Mucosa of stomach (tissue), 1 donor: Measurements from ENCODE around the gene ARRDC2.
"Not testable (repeated sequence)": the region's sequence is repeated elsewhere in the genome, so short reads cannot be mapped to it uniquely, and the experiment has no call there.

Experiments used
- H3K27me3 ChIP-seq: one replicate; pipeline ENCODE4 v1.7.0; 2013; ENCODE audit warnings: mild to moderate bottlenecking, low read length; ENCODE audit not compliant: control insufficient read depth, insufficient read depth
- H3K36me3 ChIP-seq: one replicate; pipeline ENCODE4 v1.7.0; 2013; ENCODE audit warnings: low read length; ENCODE audit not compliant: control insufficient read depth, insufficient read depth
- H3K4me1 ChIP-seq: one replicate; pipeline ENCODE4 v1.7.0; 2013; ENCODE audit warnings: mild to moderate bottlenecking, low read length; ENCODE audit not compliant: control insufficient read depth, insufficient read depth
- H3K4me3 ChIP-seq: one replicate; pipeline ENCODE4 v1.7.0; 2013; ENCODE audit warnings: low read length
- H3K9ac ChIP-seq: one replicate; pipeline ENCODE4 v1.7.0; 2013; ENCODE audit warnings: mild to moderate bottlenecking, low read length, moderate library complexity
- H3K9me3 ChIP-seq: one replicate; pipeline ENCODE4 v1.7.0; 2013; ENCODE audit warnings: mild to moderate bottlenecking, low read length, moderate library complexity; ENCODE audit not compliant: control insufficient read depth
- donor health status: Pancreatic carcinoma.

Gene ARRDC2

DNA sequence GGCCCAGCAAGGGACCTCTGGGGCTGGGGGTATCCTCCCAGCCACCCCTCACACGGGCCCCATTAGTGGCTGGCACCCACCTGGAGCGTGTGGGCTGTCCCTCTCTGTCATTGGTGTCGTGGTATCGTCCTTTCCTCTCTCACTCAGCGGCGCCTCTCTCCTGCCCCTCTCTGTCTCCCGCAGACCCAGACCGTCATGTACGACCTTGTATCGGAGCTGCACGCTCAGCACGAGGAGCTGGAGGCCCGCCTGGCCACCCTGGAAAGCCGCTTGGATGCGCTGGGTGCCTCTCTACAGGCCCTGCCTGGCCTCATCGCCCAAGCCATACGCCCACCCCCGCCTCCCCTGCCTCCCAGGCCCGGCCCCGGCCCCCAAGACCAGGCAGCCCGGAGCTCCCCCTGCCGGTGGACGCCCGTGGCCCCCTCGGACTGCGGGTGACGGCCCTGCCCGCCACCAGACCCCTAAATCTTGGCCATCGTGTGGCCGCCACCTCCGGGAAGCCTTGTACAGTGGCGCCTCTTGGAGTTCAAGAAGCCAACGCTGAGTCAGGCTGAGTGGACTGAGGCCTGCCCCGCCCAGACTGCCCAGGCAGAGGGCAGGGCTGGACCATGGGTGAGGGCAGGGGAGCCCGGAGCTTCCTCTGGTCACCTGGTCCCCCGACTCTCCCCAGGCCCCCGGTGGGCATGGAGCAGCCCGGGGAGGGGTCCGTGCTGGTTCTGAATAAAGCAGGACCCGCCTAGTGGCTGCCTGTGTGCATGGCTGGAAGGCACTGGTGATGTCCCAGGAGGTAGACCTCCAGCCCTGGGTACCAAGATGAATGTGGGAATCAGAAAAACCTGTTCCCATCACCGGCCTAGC lies 9.8 kb upstream of the ARRDC2 start:
- no peaks in the 10 kb centered on the region for H3K9me3 ChIP-seq
- H3K4me3 ChIP-seq: no peak overlapping the region
- no peak overlapping the region for H3K9ac ChIP-seq
- no peaks in the 10 kb centered on the region for H3K36me3 ChIP-seq
- no peaks in the 10 kb centered on the region for H3K27me3 ChIP-seq
- H3K4me1 ChIP-seq: peaks cover 31% of the 10 kb centered on the region

DNA sequence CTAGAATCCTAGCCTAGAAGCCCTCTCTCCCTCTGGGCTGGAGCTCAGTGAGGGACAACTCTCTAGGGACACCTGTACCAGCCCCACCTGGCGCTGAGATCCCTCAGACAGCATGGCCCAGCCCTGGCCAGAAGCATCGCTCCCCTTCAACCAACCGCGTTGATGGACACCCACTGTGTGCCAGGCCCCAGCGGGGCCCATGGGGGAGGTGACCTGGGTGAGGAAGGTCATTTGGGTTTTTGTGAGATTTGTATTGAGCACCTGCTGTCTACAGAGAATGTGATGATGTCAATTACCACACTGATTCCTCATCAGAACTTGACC lies 9.2 kb upstream of the ARRDC2 start:
- no peaks in the 10 kb centered on the region for H3K9me3 ChIP-seq
- no peaks in the 10 kb centered on the region for H3K36me3 ChIP-seq
- H3K4me1 ChIP-seq: peaks cover 31% of the 10 kb centered on the region

DNA sequence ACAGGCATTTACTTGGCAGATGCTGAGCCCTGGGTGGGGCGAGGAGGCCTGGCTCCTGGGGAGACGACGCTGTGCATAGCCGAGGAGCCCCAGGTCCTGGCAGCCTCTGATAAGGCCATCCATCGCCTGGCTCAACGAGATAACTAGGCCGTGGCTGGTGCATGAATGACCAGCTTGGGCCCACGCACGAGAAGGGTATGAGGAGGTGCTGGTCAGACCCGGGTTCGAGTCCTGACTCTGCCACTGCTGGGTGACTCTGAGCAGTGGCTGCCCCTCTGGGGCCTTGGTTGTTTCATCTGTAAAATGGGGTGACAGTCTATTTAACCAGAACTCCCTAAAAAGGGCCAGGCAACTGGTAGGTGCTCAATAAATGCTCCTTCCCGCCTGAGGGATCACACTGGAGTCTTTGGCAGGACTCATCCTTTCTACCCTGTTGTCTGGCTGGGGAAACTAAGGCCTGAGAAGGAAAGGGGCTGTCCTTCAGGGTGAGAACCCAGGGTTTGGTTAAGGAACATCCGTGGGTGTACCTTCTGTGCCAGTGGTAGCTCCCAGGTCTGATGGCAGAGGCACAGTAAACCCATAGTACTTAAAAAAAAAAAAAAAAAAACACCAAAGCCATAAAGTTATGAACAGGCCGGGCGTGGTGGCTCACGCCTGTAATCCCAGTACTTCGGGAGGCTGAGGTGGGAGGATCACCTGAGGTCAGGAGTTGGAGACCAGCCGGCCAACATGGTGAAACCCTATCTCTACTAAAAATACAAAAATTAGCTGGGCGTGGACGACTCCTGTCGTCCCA lies 8.1 kb upstream of the ARRDC2 start:
- Histone ChIP-seq H3K9ac (no peak overlapping the region), H3K27me3 (no peaks in the 10 kb centered on the region), H3K36me3 (no peaks in the 10 kb centered on the region)

More for the DNA sequence above, 9.2 kb upstream of the ARRDC2 start:
- Histone ChIP-seq H3K4me3 (no peak overlapping the region), H3K9ac (no peak overlapping the region), H3K27me3 (no peaks in the 10 kb centered on the region)

DNA sequence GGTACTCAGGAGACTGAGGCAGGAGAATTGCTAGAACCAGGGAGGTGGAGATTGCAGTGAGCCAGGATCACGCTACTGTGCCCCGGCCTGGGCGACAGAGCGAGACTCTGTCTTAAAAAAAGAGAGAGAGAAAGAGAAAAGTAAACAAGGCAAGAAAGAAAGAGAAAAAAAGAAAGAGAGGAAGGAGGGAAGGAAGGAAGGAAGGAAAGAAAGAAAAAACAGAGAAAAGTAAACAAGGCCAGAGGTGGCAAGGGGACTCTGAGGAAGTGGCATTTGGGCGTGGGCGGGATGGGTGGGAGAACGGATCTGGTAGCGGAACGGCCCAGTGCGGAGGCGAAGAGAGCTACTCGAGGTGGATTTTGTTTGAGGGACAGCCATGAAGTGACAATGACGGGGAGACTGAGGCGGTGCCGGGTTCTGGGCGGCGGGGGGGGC lies 7.5 kb upstream of the ARRDC2 start:
- Histone ChIP-seq H3K4me3 (no peak overlapping the region), H3K4me1 (peaks cover 31% of the 10 kb centered on the region), H3K9ac (no peak overlapping the region), H3K36me3 (no peaks in the 10 kb centered on the region), H3K9me3 (no peaks in the 10 kb centered on the region), H3K27me3 (no peaks in the 10 kb centered on the region)

More for the DNA sequence above, 8.1 kb upstream of the ARRDC2 start:
- Histone ChIP-seq H3K4me3 (no peak overlapping the region), H3K4me1 (peaks cover 31% of the 10 kb centered on the region), H3K9me3 (no peaks in the 10 kb centered on the region)

DNA sequence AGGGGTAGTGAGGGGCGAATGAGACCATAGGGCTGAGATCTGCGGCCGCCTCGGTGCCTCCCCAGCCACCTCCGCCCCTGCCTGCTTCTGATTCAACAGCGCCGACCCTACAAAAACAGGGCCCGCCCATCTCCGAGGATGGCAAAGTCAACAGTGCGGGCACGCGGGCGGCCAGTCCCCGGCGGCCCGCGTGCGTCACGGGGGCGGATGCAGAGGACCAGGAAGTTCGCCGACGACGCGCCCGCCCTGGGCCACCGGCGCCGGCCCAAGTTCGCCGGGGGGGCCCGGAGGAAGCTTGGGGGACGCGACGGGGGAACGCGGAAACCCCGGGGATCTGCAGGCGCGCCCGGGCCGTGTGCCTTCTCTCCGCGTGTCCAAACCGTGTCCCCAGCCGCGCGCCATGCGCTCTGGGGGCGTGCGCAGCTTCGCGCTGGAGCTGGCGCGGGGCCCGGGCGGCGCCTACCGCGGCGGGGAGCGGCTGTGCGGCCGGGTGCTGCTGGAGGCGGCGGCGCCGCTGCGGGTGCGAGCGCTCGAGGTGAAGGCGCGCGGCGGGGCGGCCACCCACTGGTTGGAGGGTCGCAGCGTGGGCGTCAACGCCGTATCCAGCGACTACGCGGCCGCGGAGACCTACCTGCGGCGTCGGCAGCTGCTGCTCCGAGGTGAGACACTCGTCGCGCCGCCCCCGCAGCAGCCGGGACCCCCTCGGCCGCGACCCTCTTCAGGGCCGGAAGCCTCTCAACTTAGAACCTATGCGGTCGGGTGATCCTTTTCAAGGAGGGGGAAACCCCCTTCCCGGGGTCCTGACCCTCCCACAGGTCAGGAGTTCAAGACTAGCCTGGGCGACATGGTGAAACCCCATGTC lies 6.8 kb upstream of the ARRDC2 start:
- no peaks in the 10 kb centered on the region for H3K27me3 ChIP-seq
- peak overlapping the region; percentile 10 for H3K4me3 ChIP-seq
- H3K9ac ChIP-seq: peak overlapping the region; percentile 76
- no peaks in the 10 kb centered on the region for H3K36me3 ChIP-seq
- peaks cover 31% of the 10 kb centered on the region for H3K4me1 ChIP-seq
- no peaks in the 10 kb centered on the region for H3K9me3 ChIP-seq

DNA sequence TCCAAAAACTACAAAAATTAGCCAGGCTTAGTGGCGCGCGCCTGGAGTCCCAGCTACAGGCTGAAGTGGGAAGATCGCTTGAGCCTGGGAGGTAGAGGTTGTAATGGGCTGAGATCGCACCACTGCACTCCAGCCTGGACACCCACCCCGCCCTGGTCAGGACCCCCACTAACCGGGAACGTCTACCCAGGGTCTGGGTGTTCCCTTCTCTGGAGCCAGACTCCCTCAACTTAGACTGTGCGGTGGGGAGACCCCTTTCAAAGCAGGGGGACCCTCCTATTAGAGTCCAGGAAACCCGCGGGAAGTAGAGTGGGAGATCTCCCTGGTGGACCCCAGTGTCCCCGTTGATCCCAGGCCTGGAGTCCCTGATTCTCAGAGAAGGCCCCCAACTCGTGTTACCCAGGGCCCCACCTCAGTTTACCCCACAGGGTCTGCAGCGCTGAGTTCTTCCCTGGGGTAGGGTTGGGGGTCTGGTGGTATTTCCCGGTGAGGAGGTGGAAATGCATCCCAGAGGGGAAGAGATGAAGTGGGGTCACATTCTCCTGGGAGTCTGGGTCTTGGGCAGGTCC lies 6.1 kb upstream of the ARRDC2 start:
- peak overlapping the region; percentile 76 for H3K9ac ChIP-seq
- peaks cover 33% of the 10 kb centered on the region for H3K4me1 ChIP-seq
- H3K36me3 ChIP-seq: no peaks in the 10 kb centered on the region
- H3K4me3 ChIP-seq: peak overlapping the region; percentile 10
- H3K27me3 ChIP-seq: no peaks in the 10 kb centered on the region
- H3K9me3 ChIP-seq: no peaks in the 10 kb centered on the region

DNA sequence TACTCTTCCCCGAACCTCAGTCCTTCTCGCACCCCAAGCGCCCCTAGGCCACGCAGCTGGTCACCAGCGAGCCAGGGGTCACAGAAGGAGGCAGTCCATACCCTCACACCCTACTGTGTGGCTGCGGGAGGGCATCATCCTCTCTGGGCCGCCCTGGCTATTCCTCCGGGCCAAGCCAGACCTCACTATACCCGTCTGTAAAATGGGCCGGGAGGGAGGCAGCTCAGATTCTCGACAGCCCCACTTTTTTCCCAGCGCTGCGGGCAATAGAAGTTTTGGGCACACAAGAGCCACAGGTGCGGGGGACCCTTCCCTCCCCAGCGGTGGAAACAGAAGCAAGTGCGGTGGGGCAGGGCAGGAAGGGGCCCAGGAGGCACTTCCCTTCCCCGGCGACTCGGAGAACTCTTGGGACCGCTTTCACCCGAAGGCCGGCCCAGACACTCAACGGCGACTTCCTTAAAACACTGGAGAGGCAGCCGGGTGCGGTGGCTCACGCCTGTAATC lies 5.6 kb upstream of the ARRDC2 start:
- H3K9ac ChIP-seq: peak overlapping the region; percentile 76

DNA sequence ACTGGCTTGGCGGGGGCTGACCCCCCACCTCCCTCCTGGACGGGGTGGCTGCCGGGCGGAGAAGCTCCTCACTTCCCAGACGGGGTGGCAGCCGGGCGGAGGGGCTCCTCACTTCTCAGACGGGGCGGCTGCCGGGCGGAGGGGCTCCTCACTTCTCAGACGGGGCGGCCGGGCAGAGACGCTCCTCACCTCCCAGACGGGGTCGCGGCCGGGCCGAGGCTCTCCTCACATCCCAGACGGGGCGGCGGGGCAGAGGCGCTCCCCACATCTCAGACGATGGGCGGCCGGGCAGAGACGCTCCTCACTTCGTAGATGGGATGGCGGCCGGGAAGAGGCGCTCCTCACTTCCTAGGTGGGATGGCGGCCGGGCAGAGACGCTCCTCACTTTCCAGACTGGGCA lies 2.2 kb upstream of the ARRDC2 start:
- not testable (repeated sequence) for H3K36me3 ChIP-seq, H3K27me3 ChIP-seq, H3K4me3 ChIP-seq, H3K9me3 ChIP-seq, H3K9ac ChIP-seq
- H3K4me1 ChIP-seq: peaks cover 32% of the 10 kb centered on the region

More for the DNA sequence above, 5.6 kb upstream of the ARRDC2 start:
- Histone ChIP-seq H3K9me3 (no peaks in the 10 kb centered on the region), H3K27me3 (no peaks in the 10 kb centered on the region), H3K4me3 (peak overlapping the region; percentile 10), H3K4me1 (peaks cover 39% of the 10 kb centered on the region), H3K36me3 (no peaks in the 10 kb centered on the region)

DNA sequence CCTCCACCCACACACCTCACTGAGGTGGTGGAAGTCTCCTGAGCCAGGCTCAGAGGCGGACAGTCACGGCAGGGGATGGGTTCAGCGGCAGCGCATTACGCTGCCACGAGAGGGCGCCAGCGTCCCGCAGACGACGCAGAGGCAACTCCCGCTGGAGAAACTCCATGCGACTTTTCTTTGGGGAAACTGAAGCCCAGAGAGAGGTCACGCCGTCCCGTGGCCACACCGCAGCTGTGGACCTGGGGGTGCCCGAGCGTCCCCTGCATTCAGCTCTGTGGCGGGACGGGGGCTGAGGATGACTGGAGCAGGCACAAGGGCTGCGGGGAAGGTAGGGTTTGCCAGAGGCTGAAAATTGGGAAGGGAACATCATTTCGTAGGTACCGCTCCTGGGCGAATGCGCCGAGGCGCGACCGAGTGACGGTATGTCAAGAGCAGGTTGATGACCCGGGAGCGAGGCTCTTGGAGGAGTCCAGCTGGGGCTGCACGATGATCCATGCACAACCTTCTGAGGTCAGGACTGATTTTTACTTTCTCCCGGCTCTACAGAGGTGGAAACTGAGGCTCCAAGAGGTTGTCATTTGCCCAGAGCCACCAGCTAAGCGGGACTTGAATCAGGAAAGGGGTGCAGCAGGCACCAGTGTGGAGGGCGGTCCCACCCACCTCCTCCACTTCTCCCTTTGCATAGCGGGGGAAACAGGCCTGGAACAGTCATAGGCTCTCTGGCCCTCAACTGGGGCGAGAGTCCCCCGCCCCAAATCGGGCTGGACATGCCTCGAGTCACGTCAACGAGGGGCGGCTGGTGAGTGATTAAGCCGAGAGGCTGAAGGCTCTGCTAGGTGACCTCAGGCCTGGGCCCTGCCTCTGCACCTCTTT lies 690 bp upstream of the ARRDC2 start:
- Histone ChIP-seq H3K9me3 (no peaks in the 10 kb centered on the region), H3K4me3 (peak overlapping the region; percentile 20), H3K9ac (peak overlapping the region; percentile 58), H3K4me1 (peaks cover 23% of the 10 kb centered on the region), H3K36me3 (peaks cover 5% of the 10 kb centered on the region), H3K27me3 (no peaks in the 10 kb centered on the region)

DNA sequence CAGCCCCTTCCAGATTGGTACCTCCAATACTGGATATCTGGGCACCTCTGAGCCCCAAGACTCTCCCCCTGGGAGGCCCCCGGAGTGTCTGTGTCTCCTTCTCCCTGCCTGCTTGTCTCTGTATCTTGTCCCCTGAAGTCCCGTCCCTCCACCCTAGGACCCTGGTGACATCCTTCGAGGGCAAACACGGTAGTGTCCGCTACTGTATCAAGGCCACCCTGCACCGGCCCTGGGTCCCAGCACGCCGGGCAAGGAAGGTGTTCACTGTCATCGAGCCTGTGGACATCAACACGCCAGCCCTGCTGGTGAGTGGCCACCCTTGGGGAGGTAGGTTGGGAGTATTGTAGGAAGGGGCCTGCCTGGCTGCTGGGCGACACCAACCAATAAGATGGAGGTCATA lies 844 bp downstream of the ARRDC2 start:
- H3K4me1 ChIP-seq: peaks cover 21% of the 10 kb centered on the region
- no peaks in the 10 kb centered on the region for H3K27me3 ChIP-seq

More for the DNA sequence above, 844 bp downstream of the ARRDC2 start:
- Histone ChIP-seq H3K9ac (no peak overlapping the region), H3K36me3 (peaks cover 16% of the 10 kb centered on the region), H3K4me3 (no peak overlapping the region), H3K9me3 (no peaks in the 10 kb centered on the region)
